K562 (cell line): ENCODE results near the gene TIMM44. TPM values are rescaled to one million over a fixed set of nuclear protein-coding genes. Genes with fewer than 3 reads are reported as not detected.

ENCODE experiments used
- ATAC-seq: fragments of 200-7000 bp; cut with Tn5 transposase; 3 replicates; pipeline ENCODE4 v1.9.1; 2020; ENCODE audit warnings: moderate library complexity
- BruUV-seq: library from RNA; stranded (reverse); fragments of 400-500 nt; replicated peaks from 2 replicates; lab custom pipeline; 2021; lab: Mats Ljungman, UMichigan
- CTCF ChIA-PET: fragments of 300-600 bp; formaldehyde crosslinking; extraction: SDS; loops from one replicate; lab custom pipeline; 2021; ENCODE audit warnings: low intra/inter-chr PET ratio; lab: Yijun Ruan, JAX
- POLR2A ChIA-PET: fragments of 300-600, 350-650 bp; sonication (Branson Sonifier 250); formaldehyde crosslinking; extraction: SDS; loops from one replicate; lab custom pipeline; 2021; ENCODE audit warnings: antibody characterized with exemption, inconsistent platforms; lab: Yijun Ruan, JAX
- DNase-seq, 4 experiments: peaks; one replicate each; pipeline versions ENCODE4 v3.0.0 to v3.0.0-alpha.2; 2011 to 2018; ENCODE audit warnings: low spot score in 3 of 4, mixed read lengths in 3 of 4; ENCODE audit errors: extremely low read depth in 1 of 4
- FAIRE-seq: peaks from 2 replicates; lab custom pipeline; 2011; peaks lifted over from hg19 to GRCh38; lab: Jason Lieb, UNC
- H2AFZ ChIP-seq: 2 replicates; pipeline ENCODE4 v1.6.0; 2011; ENCODE audit warnings: low read depth, low read length, control low read depth, inconsistent platforms
- H3K27ac ChIP-seq: fragments of 200-600 bp; 3 replicates; pipeline ENCODE4 v1.8.0; 2011; ENCODE audit warnings: low read depth, mild to moderate bottlenecking, control low read depth, inconsistent platforms, low read length, moderate library complexity, mixed read lengths; ENCODE audit errors: extremely low read depth
- H3K27me3 ChIP-seq, 2 experiments: fragments of 300-600 bp in 1 of 2; 2 replicates in 1 of 2; 3 replicates in 1 of 2; pipeline versions ENCODE4 v1.6.0 to v1.8.0; 2011; ENCODE audit warnings: inconsistent platforms in 2 of 2, low read length in 2 of 2, mild to moderate bottlenecking in 1 of 2, mixed read lengths in 1 of 2, moderate library complexity in 1 of 2; ENCODE audit not compliant: control insufficient read depth in 2 of 2, insufficient read depth in 2 of 2
- H3K36me3 ChIP-seq: fragments of 300-600 bp; 3 replicates; pipeline ENCODE4 v1.8.0; 2011; ENCODE audit warnings: mild to moderate bottlenecking, low read length, inconsistent platforms; ENCODE audit not compliant: control insufficient read depth, insufficient read depth
- H3K4me1 ChIP-seq, 2 experiments: fragments of 200-600 bp in 1 of 2; replicated peaks in 1 of 2; 2 replicates in 1 of 2; 3 replicates in 1 of 2; pipeline versions ENCODE4 v1.5.1 to v1.8.0; 2011; ENCODE audit warnings: inconsistent platforms in 2 of 2, low read length in 2 of 2, mild to moderate bottlenecking in 1 of 2, mixed read lengths in 1 of 2, moderate library complexity in 1 of 2; ENCODE audit not compliant: control insufficient read depth in 2 of 2, insufficient read depth in 2 of 2
- H3K4me2 ChIP-seq: 2 replicates; pipeline ENCODE4 v1.6.1; 2011; ENCODE audit warnings: low read length, control low read depth, inconsistent platforms, mixed read lengths; ENCODE audit not compliant: insufficient read depth
- H3K4me3 ChIP-seq: fragments of 200-600 bp; sonication (generic), shearing (Covaris generic); 2 replicates; pipeline ENCODE4 v1.5.1; 2016; ENCODE audit warnings: control low read depth, inconsistent platforms
- H3K79me2 ChIP-seq: fragments of 200-600 bp; 3 replicates; pipeline ENCODE4 v1.8.0; 2011; ENCODE audit warnings: low read length, inconsistent platforms; ENCODE audit not compliant: control insufficient read depth, insufficient read depth
- H3K9ac ChIP-seq, 2 experiments: 2 replicates each; pipeline versions ENCODE4 v1.6.0 to v1.6.1; 2011; ENCODE audit warnings: low read depth in 2 of 2, low read length in 2 of 2, control low read depth in 1 of 2, inconsistent platforms in 1 of 2, mild to moderate bottlenecking in 1 of 2, mixed read lengths in 1 of 2; ENCODE audit not compliant: insufficient read depth in 1 of 2
- H3K9me1 ChIP-seq: one replicate; pipeline ENCODE4 v1.6.0; 2011; ENCODE audit warnings: inconsistent platforms, mild to moderate bottlenecking, low read length, moderate library complexity; ENCODE audit not compliant: control insufficient read depth, insufficient read depth
- H3K9me3 ChIP-seq: replicated peaks from 2 replicates; pipeline ENCODE4 v1.5.1; 2011; ENCODE audit warnings: low read depth, low read length, inconsistent platforms; ENCODE audit not compliant: control insufficient read depth, insufficient read depth
- H4K20me1 ChIP-seq: replicated peaks from 2 replicates; pipeline ENCODE4 v1.6.1; 2011; ENCODE audit warnings: low read length, inconsistent platforms, mixed read lengths; ENCODE audit not compliant: control insufficient read depth, insufficient read depth
- ATF3 ChIP-seq, 2 experiments: fragments of 450-650 bp in 1 of 2; sonication (generic) in 1 of 2; formaldehyde crosslinking in 1 of 2; IDR thresholded peaks in 1 of 2; conservative IDR thresholded peaks in 1 of 2; 2 replicates each; pipeline versions ENCODE4 v1.6.1 to v1.8.1; 2016 to 2023; ENCODE audit warnings: mild to moderate bottlenecking in 2 of 2, moderate library complexity in 2 of 2, inconsistent platforms in 1 of 2, missing genetic modification reagents in 1 of 2
- BCOR ChIP-seq: fragments of 450-650 bp; IDR thresholded peaks from 2 replicates; pipeline ENCODE4 v1.6.1; 2016
- CSDE1 ChIP-seq, 2 experiments: fragments of 450-650 bp; IDR thresholded peaks; 2 replicates each; pipeline ENCODE4 v1.6.1; 2016; ENCODE audit warnings: mild to moderate bottlenecking in 1 of 2
- ETV5 ChIP-seq: sonication (generic); formaldehyde crosslinking; IDR thresholded peaks from 2 replicates; pipeline ENCODE4 v1.4.0; 2020; ENCODE audit warnings: low read depth, mild to moderate bottlenecking, missing genetic modification reagents
- NBN ChIP-seq: fragments of 450-650 bp; IDR thresholded peaks from 2 replicates; pipeline ENCODE4 v1.6.1; 2016; ENCODE audit warnings: low read depth, mild to moderate bottlenecking
- RBM25 ChIP-seq: fragments of 200-400 bp; formaldehyde crosslinking; IDR thresholded peaks from 2 replicates; pipeline ENCODE4 v1.6.1; 2018; ENCODE audit warnings: low read length, low read depth, moderate library complexity; ENCODE audit not compliant: severe bottlenecking
- TEAD4 ChIP-seq, 2 experiments: sonication (generic) in 1 of 2; formaldehyde crosslinking in 1 of 2; IDR thresholded peaks; 2 replicates each; pipeline versions ENCODE4 v1.6.1 to v1.8.0; 2012 to 2022; ENCODE audit warnings: borderline replicate concordance in 1 of 2, inconsistent platforms in 1 of 2, low read length in 1 of 2, mild to moderate bottlenecking in 1 of 2, missing genetic modification reagents in 1 of 2
- ZBTB2 ChIP-seq: fragments of 450-650 bp; IDR thresholded peaks from 2 replicates; pipeline ENCODE4 v1.6.1; 2016; ENCODE audit warnings: antibody characterized with exemption
- ZFPM2 ChIP-seq: fragments of 250-450 bp; sonication (Bioruptor Pico); IDR thresholded peaks from 2 replicates; pipeline ENCODE4 v1.5.1; 2022; ENCODE audit warnings: mild to moderate bottlenecking
- ZNF324 ChIP-seq: fragments of 250-450 bp; sonication (Bioruptor Pico); IDR thresholded peaks from 2 replicates; pipeline ENCODE4 v1.4.0; 2020; ENCODE audit warnings: mild to moderate bottlenecking
- ZNF384 ChIP-seq: IDR thresholded peaks from 2 replicates; pipeline ENCODE4 v1.6.1; 2012; ENCODE audit warnings: low read depth, low read length, improper control_type of control experiment
- WGBS: fragments of 100-300 bp; shearing (Covaris generic); methylation state at CpG from one replicate; pipeline ENCODE4 v1.1.6; 2016; ENCODE audit warnings: low coverage, mixed read lengths; ENCODE audit not compliant: insufficient coverage; ENCODE audit errors: missing lambda C conversion rate; 5-methylcytosine and 5-hydroxymethylcytosine counted together
- in situ Hi-C: fragments of 300-500 bp; cut with MboI; formaldehyde crosslinking; loops from 4 replicates; pipeline ENCODE4 v1.15.0; 2018; ENCODE audit warnings: inconsistent platforms, mixed read lengths
- intact Hi-C: fragments of 100-400 bp; cut with micrococcal nuclease; formaldehyde crosslinking; loops from 2 replicates; pipeline ENCODE4 v1.14.2; 2022
- polyA plus RNA-seq, 8 experiments: library from polyadenylated mRNA; depleted of rRNA in 4 of 8; stranded (reverse) in 5 of 8; unstranded in 3 of 8; fragments of >200 nt; fragmentation: Nextera tagmentation in 2 of 8; fragmentation: Illumina TruSeq in 1 of 8; extraction: Ambion mirVana in 2 of 8; extraction: Trizol in 1 of 8; gene quantifications; 2 replicates each; pipeline versions ENCODE4 v1.2.1 to v1.2.3, GENCODE V29; 2011 to 2014; ENCODE audit warnings: inconsistent platforms in 1 of 8, missing spikeins in 1 of 8
- total RNA-seq, 7 experiments: library from RNA; depleted of rRNA in 6 of 7; stranded (reverse); fragments of >200 nt in 6 of 7; fragmentation: Illumina TruSeq in 2 of 7; extraction: Trizol in 2 of 7; gene quantifications; 2 replicates each; pipeline versions ENCODE4 v1.2.1 to v1.2.3, GENCODE V29; 2011 to 2021; ENCODE audit warnings: low replicate concordance in 1 of 7

Gene TIMM44
- total and polyA plus RNA-seq, 9 of the 15 experiments (the other 6 are each of a cell fraction or from before 2014, with no cell fraction given): 10.3 to 231 (median 89.3) TPM

GRCh38 chr19:7919610-7920518 is 23.6 kb downstream of the TIMM44 start, which contains the start of gene SNAPC2 (continued):
- TF ChIP-seq ZBTB2: no peak

- CTCF ChIA-PET: no interaction called here
- Histone ChIP-seq H3K9ac (peak overlapping the region; percentile 80 to 90), H3K4me3 (peak overlapping the region; percentile 81), H3K9me1 (no peaks in the 10 kb centered on the region), H3K4me1 (peaks cover 9 to 72% of the 10 kb centered on the region in 2 experiments), H3K27ac (peak overlapping the region; percentile 84; the same call in 2 of the 3 replicates), H3K79me2 (peaks cover 14% of the 10 kb centered on the region), H3K36me3 (peaks cover 19% of the 10 kb centered on the region; the same call in 1 of the 3 replicates), H4K20me1 (peaks cover 10% of the 10 kb centered on the region; the same call in 1 of the 2 replicates), H3K9me3 (no peaks in the 10 kb centered on the region), H3K4me2 (peak overlapping the region; percentile 97), H3K27me3 (no peaks in the 10 kb centered on the region), H2AFZ (no peak overlapping the region)
- POLR2A ChIA-PET: interaction anchor here (1.2 to 3.1 kb wide), 7 partner anchors 7 to 50 kb away, joined by 4 to 26 read pairs (median 8); partner anchors contain the start of gene MAP2K7
- ATAC-seq (no peak), FAIRE-seq (no peak), DNase-seq (no peak)
- intact Hi-C loops: no loop called here
- WGBS: 61% methylated on average over 39 of the region's 42 CpGs
- BruUV-seq: no TSS peak
- in situ Hi-C loops: no loop called here
- TF ChIP-seq NBN: no peak
- peak; percentile 75 for TF ChIP-seq BCOR
- no peak for TF ChIP-seq ZFPM2 (CRISPR knock-in tag)
- TF ChIP-seq RBM25: peak; percentile 65
- TF ChIP-seq ZNF324 (CRISPR knock-in tag): no peak
- no peak for TF ChIP-seq TEAD4 (IDR thresholded peaks at IDR 0.05; ENCODE audit: low read length)
- peak; percentile 17; the same call in 1 of the 2 replicates for TF ChIP-seq TEAD4 (CRISPR knock-in tag; IDR thresholded peaks at IDR 0.05; ENCODE audit: borderline replicate concordance)
- no peak for TF ChIP-seq ETV5 (CRISPR knock-in tag)
- TF ChIP-seq CSDE1 (IDR thresholded peaks at IDR 0.05): no peak
- no peak for TF ChIP-seq ZNF384
- TF ChIP-seq ATF3 (IDR thresholded peaks at IDR 0.05): no peak
- no peak for TF ChIP-seq ATF3 (CRISPR knock-in tag; conservative IDR thresholded peaks at IDR 0.05)
Observed at GRCh38 chr19:7918615-7919421, 24.6 kb downstream of the TIMM44 start.
